IPS DF 19.7 (cell line): ENCODE results near the gene SLC14A1.
A peak's percentile ranks its signal among the peaks of the same experiment; 100 is the strongest.
"Not testable (repeated sequence)": the region's sequence is repeated elsewhere in the genome, so short reads cannot be mapped to it uniquely, and the experiment has no call there.

ENCODE experiments used
- DNase-seq: peaks from one replicate; pipeline ENCODE4 v3.0.0-alpha.2; 2013; ENCODE audit warnings: low read depth, low spot score

Gene SLC14A1

DNA sequence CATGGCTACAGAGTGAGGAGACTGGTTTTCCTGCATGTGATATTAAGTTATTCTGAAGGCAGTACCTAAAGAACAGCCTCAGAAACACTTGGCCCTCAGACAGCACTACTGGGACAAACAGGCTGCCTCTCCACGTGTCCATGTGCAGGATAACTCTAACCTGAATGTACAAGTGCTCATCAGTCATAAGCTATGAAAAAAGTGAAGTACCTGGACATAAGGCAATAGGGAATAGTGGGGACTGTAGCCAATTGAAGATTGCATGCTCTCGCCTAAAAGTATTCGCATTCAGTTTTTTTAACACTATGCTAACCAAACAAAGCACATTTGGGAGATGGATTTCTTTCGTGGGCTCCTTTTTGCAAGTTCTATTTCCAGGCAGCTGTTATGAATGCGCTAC, 33.0 kb downstream of the SLC14A1 start:
- DNase-seq, result no peak

DNA sequence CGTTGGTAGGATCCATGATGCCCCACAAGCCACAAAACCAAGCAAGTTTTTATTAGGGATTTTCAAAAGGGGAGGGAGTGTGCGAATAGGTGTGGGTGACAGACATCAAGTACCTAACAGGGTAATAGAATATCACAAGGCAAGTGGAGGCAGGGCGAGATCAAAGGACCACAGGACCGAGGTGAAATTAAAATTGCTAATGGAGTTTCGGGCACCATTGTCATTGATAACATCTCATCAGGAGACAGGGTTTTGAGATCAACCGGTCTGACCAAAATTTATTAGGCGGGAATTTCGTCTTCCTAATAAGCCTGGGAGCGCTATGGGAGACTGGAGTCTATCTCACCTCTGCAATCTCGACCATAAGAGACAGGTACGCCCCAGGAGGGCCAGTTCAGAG, 33.7 kb downstream of the SLC14A1 start:
- DNase-seq, result not testable (repeated sequence)

DNA sequence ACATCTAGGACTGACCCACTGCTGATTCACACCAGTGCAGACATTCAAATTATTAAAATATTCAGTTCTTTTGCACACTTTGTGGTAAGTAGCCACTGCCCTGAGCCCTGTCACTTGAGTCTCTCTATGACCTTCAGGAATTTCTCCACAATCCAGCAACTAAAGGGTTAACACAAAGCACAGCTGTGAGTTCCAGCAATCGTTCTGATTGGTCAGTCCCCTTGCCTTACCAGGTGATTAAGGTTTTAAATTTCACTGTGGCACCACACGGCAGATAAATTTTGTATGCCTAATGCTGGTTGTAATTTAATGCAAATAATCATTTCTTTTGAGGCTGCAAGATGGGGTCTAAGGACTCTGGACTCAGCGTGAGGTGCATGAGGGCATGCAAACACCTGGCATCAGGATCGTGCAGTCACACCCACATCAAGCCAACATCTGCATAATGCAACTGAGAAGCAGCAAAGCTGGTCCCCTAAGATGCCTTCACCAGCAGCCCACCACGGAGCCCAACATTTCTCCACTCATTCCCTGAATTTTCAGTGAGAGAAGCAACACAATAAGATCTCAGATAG, 36.6 kb downstream of the SLC14A1 start:
- peak; percentile 75 for DNase-seq

DNA sequence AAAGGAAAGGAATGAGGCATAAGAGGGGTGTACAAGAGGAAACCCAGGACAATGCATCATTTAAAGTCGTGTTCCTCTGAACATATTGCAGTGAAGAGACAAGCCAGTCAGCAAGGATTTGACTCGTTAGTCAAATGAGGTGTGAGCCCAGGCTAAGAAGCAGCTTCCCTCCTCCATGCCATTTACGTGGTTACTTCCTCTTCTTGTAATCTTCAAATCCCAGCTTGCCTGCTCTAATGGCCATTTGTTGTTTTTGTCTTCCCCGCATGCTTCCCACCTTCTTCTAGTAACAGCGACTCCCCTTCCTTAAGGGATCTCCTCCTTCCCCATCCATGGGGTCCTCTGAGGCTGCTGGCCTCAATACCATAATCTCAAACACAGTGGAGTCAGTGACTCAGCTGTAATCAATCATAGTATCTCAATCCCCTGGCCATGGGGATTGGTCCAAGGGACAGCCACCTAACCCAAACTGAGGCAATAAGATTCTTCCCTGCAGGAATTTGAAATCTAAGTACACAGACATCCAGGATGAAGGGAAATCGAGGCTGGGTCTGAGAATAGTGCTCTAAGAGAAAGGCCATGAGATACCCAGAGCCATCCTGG, 37.6 kb downstream of the SLC14A1 start:
- no peak for DNase-seq

DNA sequence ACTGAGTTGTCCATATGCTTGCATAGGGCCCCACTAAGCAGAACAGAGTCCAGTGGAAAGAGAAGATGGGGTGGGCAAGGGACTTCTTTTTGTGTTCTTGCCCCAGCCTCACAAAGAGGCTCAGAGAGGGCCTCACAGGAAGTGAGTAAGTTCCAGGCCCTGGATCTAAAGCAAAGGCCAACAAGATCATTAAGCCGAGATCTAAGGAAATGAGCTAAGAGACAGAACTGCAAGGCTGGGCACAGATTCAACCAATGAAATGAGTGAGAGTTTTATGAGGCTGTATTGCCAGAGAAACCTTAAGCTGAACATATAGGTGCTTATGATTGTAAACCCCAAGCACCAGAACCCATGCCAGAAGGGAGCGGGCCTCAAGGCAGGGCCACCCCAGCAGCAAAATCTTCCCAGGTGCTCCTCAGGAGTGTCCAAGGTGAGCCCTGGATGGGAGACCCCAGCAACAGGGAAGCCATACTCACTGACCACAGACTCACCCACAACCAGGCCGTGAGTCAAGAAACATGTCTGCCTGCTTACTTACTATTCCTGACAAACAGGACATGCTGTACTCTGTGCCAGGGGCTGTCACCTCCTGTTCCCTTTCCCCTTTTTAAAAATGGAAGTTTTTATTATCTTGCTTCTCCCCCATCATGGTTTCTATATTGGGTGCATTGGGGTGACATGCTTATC, 40.2 kb downstream of the SLC14A1 start:
- no peak for DNase-seq

DNA sequence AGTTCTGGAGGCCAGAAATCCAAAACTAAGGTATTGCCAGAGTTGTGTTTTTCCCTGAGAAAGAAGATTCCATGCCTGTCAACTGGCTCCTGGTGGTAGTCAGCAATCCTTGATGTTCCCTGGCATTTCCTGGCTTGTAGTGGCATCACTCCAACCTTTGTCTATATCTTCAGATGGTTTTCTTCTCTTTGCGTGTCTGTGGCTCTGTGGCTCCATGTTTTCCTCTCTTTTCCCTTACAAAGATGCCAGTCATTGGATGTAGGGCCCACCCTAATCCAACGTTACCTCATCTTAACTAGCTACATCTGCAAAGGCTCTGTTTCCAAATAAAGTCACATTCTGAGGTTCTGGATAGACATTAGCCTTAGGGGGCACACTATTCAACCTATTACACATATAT, 41.8 kb downstream of the SLC14A1 start:
- DNase-seq, result no peak

DNA sequence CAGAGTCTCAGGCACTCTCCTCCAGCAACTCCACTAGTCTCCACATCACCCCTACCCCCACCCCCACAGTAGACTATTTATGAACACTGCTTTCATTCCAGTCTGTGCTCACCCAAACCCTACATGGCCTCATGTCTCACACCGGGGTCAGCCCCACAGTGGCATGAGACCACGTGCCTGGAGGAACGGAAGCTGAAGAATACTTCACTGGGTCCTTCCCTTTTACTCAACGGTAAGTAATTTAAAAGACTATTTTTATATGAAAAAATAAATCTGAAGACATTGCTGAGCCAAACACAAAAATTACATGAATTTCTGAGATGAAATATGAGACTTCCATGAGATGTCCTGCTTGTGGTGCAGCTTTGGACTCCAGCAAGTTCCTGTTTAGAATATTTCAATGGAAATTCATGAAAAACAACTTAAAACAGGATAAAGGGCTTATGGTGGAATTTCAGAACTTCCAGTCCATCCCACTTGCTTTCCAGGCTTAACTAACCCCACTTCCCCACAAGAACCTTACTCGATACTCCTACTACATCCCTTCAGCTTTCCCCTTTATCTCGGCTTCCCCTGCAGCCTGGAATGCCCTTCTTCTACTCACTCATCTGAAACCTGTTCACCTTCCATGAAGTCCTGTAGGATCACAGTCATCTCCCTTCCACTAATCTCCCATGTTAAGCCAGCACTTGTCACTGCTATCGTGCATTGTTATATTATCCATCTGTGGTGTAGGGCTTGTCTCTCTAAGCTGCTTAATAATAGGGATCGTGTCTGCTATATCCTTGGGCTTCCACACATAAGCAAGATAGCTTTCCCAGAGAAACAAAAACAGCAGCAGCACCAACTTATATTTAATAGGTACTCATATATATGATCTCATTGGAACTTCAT, 47.9 kb downstream of the SLC14A1 start:
- no peak for DNase-seq

DNA sequence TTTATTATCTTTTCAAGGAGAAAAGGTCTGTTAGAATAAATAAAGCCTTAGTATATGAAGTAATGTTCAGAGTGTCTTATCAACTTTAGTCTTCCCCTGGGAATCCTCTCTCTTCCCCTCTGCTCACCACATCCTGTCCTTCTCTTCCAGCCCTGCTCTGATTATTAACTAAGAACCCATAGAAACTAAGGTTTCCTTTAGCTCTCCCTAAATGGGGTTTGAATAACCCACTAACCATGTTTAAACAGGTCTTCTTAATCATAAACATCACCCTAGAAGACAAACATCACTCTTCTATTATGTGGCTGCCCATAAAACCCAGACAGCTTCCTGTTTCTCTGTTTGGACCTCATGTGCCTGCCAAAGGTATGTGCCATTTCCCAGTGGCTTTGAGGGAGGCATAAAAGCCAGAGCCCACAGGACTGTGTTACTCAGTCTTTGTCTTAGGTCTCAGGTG, 50.1 kb downstream of the SLC14A1 start:
- DNase-seq, result no peak

DNA sequence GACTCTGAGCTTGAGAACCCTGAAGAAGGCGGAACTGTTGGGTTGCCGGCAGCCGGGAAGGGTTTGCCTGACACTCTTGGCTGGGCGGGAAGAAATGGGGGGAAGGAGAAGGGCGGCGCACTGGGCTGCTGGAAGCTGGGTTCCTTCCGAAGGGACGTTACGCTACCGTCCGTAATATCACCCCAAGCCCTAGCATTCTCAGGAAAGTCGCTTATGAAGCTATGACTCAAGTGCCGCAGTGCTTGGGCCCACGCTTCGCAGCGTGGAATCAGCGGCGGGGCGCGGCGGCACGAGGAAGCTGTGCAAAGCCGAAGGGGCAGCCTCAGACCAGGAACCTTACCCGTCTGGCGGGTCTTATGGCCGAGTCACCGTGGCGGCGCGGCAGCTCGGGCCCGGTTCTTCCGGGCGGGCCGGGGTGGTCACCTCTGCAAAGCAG, 51.3 kb downstream of the SLC14A1 start:
- peak; percentile 28 for DNase-seq

DNA sequence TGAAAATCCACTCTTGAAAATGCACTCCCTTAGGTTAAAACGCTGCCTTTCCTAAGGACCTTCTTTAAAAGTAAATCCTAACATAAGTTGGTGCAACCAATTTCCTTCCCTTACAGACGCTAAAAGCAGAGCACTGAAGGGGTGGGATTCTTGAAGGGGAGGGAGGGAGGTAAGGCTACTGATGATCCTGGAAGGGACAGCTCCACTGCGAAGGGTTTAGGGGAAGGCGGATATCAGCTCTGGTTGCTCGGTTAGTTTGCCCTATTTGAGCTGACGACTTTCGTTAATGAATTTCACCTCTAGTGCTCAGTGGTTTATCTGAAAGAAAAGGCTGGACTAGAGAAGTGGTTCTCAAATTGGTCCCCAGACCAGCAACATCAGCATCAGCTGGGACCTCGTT, 51.8 kb downstream of the SLC14A1 start:
- DNase-seq, result no peak

DNA sequence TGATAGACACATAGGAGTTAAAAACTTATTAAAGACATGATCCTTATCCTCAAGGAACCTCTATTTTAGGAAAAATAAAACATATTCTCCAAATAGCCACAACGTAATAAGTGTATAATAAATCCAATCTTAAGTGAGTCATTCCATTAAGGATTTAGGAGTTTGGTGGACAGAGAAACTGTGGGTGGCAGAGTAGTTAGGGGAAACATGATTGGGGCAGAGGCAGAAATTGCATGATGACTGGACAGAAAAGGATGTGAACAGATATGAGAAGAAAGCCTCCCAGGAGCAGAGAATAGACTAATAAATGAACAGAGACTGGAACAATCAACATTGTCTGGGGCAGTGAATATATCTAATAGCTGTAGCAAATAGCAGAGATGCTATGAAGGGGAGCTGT, 53.4 kb downstream of the SLC14A1 start:
- no peak for DNase-seq

DNA sequence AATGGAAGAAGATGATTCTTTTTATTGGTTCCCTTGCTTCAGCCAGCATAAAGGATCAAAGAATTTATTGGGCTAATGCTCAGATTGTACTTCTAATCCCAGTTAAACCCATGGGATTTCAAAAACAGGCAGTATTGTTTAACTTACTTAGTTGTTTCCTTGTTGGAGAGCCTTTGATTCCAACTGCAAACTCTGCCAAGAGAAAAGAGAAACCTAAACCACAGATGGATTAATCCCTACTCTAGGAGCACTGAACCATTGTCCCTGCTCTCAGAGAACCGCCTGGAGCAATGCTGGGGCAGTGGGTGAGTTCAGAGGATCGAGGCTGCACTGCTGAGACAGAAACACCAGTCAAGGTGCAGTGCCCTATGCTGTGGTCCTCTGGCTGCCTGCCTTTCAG, 56.6 kb downstream of the SLC14A1 start:
- no peak for DNase-seq

DNA sequence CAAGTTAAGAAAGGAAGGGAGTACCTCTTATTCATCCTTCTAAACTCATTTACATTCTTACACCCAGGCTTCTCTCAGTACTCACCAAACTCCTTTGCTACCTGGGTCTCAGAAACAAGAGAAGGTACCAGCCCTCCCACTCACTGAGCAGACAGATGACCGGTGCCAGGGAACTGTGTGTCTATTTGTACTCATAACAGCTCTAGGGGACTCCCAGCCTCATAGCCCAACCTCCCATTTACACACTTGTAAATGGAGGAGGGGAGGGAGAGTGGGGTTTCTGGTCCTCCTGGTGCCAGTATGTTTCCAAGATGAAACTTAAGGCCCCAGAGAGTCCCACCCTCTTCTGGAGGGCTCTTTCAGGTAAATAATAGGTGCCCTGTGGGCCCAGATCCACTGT, 58.7 kb downstream of the SLC14A1 start:
- DNase-seq, result no peak

DNA sequence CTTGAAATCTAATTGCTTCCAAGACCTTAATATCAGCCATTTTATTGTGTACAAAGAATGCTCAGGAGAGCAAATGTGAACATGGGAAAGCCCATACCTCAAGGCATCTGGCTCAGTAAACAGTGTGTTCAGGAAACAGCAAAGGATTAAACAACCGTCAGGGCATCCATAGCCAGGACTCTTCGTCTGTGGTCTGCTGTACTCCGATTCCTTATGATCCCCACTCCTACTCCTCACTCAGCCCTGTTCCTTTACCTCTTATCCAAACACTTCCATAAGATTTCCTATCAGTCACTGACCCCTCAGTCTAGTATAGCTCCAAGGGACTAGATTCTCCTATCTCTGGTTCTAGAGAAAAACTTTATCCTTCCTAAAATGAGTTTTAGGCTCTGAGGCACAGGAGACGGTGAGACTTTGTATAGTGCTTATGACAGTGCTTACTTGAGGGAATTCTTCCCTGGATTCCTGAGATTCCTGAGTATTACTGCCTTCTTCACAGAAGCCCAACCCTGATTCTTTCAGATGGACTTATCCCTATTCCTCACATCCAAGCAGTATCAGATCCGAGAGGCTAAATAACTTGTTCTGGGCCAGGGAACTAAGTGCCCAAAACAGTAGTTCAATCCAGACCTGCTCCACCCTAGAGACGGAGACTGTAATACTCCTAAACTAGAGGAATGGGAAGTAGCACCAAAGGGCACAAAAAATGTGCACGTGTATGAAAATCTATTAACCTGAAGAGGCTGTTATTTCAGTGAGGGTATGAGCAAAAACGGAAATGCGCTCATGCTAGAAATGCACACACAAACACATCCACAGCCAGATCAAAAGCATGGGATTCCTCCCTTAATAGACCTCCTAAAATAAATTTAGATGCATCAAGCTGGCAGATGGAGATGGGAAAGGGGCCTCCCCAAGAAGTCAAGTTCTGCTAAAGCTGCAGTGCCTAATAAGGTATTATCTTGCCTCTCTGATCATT, 59.4 kb downstream of the SLC14A1 start:
- DNase-seq, result peak; percentile 50

DNA sequence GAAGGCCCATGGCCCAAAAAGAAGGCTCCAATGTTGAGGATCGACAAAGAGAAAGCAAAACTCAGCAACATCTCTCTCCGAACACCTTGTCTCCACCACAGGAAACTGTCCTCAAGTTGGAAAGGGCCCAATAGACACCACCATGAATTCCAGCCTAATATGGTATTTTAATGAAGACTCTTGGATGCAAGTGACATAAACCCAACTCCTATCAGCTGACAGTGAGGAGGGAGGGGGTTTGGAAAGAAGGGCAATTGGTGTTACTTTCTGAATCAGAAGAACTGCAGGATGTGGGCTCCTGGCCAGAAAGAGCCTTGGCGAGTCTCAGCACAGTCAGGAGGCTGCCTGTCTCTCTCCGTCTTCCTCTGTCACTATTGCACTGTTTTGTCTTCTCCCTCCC, 61.2 kb downstream of the SLC14A1 start:
- no peak for DNase-seq

DNA sequence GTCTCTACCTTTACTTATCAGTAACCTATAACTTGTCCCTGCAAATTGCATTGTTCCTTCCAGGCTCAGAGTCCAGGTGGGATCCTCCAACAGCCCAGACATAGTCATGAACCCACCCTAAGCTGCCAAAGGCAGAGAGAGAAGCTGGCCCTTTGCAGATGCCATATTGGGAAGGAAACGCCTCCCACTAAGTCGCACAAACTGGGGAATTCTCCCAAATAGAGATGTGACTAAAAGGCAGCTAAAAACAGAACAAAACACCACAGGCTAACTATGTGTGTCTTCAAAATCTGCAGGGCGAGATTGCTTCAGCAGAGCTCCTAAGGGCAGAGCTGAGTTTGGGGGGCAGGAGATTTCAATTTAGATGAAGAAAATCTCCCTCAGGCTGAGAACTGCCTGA, 63.0 kb downstream of the SLC14A1 start:
- DNase-seq, result no peak

DNA sequence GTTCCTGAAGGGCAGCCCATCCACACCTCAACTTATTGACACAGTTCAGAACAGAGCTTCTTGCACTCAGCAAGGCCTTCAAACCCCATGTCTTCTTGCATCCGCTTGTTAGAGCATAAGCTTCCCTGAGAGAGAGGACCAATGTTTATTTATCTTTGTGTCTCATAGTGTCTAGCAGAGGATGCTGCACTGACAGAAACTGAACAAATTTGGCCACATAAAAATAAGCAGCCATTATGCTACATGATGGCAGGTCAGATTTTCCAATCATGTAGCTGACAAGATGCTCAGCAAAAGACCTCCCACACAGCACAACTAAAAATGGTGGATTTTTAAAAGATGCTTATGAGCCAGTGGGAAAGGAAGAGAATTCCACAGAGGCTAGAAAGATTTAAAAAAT, 63.4 kb downstream of the SLC14A1 start:
- DNase-seq, result no peak

DNA sequence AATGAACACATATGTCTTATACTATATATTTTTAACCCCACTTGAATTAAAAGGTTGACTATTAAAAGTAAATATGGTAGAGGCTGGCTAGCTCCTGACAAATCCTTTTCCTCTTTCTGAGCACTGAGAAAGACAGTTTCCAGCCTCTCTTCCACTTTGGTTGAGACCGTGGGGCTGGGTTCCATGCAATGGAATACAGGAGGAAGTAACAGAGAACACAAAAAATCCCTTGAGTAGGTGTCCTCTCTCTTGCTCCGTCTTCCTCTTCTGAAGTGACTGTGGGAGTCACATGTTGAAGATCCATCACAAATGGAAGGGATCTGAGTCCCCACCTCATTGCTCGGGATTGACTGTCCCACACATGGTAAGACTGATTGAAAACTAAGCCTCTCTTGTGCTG, 64.9 kb downstream of the SLC14A1 start:
- no peak for DNase-seq

DNA sequence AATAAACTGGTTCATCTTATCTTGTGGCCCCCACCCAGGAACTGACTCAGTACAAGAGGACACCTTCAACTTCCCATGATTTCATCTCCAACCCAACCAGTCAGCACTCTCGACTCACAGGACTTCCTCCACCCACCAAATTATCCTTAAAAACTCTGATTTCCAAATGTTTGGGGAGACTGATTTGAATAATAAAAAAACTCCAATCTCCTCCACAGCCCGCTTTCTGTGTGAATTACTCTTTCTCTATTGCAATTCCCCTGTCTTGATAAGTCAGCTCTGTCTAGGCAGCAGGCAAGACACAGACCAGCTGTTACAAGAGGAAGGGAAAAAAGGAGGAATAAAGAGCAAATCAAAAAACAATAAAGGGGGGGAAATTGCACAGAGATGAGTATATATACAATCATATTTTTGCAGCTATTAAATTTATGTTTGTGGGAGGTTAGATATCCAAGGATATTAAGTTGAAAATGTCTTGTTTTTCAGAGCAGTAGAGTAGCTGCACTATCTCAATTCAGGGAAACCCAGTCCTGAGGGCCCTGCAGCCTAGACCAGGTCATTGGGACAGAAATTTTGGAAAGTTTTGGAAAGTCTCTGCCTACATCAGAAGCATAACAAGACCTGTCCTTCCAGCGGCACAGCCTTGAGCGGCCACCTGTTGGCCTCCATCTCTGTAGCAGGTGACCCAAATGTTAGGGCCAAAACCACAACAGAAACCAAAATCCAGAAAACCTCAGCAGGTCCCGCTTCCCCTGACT, 68.7 kb downstream of the SLC14A1 start:
- DNase-seq, result no peak

DNA sequence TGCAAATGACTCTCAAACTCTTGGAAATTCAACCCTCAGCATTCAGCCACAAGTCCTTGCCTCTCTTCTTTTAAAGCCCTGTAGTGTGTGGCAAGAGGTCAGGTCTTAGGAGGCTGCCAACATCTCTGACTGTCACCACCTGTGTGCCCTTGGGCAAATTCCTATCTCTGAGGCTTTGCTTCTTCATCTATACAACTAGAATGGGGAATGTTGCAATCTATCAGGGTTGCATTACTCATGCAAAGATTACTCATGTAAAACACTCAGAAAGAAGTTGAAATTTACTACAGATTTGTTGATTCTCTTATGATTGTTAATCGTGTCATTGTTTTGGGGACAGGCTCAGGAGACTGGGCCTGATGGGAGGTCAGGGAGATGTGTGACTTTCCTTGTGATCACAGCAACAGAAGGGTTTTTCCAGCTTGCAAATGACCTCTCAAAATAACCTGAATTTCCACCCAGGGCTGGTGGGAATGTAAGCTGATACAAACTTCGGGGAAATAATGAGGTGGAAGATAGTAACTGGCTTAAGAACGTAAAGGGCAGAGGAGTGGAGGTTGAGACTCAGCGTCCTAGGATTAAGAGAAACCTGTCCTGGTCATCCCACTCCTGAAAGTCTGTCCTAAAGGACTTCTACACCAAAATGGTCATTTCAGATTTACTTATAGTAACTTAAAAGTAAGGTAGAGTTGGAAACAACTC, 69.4 kb downstream of the SLC14A1 start:
- no peak for DNase-seq
